Activated naive CD8-positive, alpha-beta T cell treated with anti-CD3 and anti-CD28 coated beads, Interleukin-2, amount 10 ng/mL, durations not matched to agents 7 days and 5 days (primary cell): ENCODE data around the gene CPA5. TPM values are rescaled to one million over a fixed set of nuclear protein-coding genes. Genes with fewer than 3 reads are reported as not detected.

ENCODE experiments used
- ATAC-seq: fragments of 150-1000 bp; cut with Tn5 transposase; one replicate; pipeline ENCODE4 v1.10.0; 2021; ENCODE audit warnings: low read depth, moderate library complexity
- POLR2A ChIA-PET: fragments of 350-600 bp; sonication (Branson Sonifier 250); formaldehyde crosslinking; loops from one replicate; lab custom pipeline; 2021; ENCODE audit warnings: antibody characterized with exemption; lab: Charles Lee
- DNase-seq: peaks from one replicate; pipeline ENCODE4 v3.0.0; 2021
- H3K27ac Mint-ChIP-seq: one replicate; pipeline ENCODE4 v1.8.0; 2022; ENCODE audit warnings: mild to moderate bottlenecking, mixed read lengths
- H3K27me3 Mint-ChIP-seq: one replicate; pipeline ENCODE4 v1.8.0; 2022; ENCODE audit warnings: mild to moderate bottlenecking, moderate library complexity, mixed read lengths
- H3K36me3 Mint-ChIP-seq: one replicate; pipeline ENCODE4 v1.8.0; 2021; ENCODE audit warnings: mild to moderate bottlenecking, mixed read lengths
- H3K4me1 Mint-ChIP-seq: one replicate; pipeline ENCODE4 v1.8.0; 2021; ENCODE audit warnings: mixed read lengths
- H3K4me3 Mint-ChIP-seq: one replicate; pipeline ENCODE4 v1.8.0; 2022; ENCODE audit warnings: mild to moderate bottlenecking, moderate library complexity, mixed read lengths
- H3K9me3 Mint-ChIP-seq: one replicate; pipeline ENCODE4 v1.8.0; 2021; ENCODE audit warnings: mixed read lengths
- total RNA-seq, 2 experiments: library from RNA; stranded (reverse); gene quantifications; one replicate each; pipeline ENCODE4 v1.2.3, GENCODE V29; 2021

CPA5 gene
- total RNA-seq, 2 experiments from 2014 or later: 8.7 to 9.4 TPM

- no peaks in the 10 kb centered on the region for H3K36me3 Mint-ChIP-seq
- POLR2A ChIA-PET: no interaction called here
- ATAC-seq (no peak), DNase-seq (no peak)
- H3K27ac Mint-ChIP-seq: no peak overlapping the region
- H3K4me3 Mint-ChIP-seq: no peak overlapping the region
- H3K27me3 Mint-ChIP-seq: no peaks in the 10 kb centered on the region
- no peaks in the 10 kb centered on the region for H3K4me1 Mint-ChIP-seq
- H3K9me3 Mint-ChIP-seq: peaks cover 2% of the 10 kb centered on the region
Observed at GRCh38 chr7:130341882-130342281, 2.7 kb upstream of the CPA5 start.

- Mint-ChIP-seq H3K36me3 (no peaks in the 10 kb centered on the region), H3K9me3 (peaks cover 2% of the 10 kb centered on the region), H3K4me1 (no peaks in the 10 kb centered on the region), H3K27ac (no peak overlapping the region), H3K4me3 (no peak overlapping the region), H3K27me3 (no peaks in the 10 kb centered on the region)
- ATAC-seq: no peak
- POLR2A ChIA-PET: no interaction called here
- DNase-seq: no peak
Observed at GRCh38 chr7:130342701-130343380, 1.8 kb upstream of the CPA5 start.

DNA sequence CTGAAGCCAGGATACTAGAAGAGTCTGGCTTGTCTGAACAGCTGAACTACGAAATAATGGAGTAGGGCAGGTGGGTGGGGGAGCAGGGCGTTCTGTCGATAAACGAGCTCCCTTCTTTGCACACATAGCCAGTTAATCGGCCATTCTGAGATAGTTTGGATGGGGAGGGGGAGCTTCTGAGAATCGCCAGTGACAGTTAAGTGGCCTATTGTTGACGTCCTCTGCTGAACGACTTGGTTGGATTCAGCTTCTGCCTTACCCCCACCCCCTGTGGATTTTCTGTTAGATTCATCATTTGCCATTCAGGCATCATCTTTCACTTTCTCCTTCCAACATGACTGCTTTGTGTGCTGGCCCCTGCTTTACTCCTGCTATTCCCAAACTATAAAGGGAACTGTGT is 520 bp downstream of the CPA5 start:
- Mint-ChIP-seq H3K36me3 (no peaks in the 10 kb centered on the region), H3K4me3 (no peak overlapping the region), H3K27ac (no peak overlapping the region), H3K9me3 (peaks cover 2% of the 10 kb centered on the region), H3K4me1 (peaks cover 2% of the 10 kb centered on the region), H3K27me3 (no peaks in the 10 kb centered on the region)
- DNase-seq (no peak), ATAC-seq (no peak)
- POLR2A ChIA-PET: no interaction called here

DNA sequence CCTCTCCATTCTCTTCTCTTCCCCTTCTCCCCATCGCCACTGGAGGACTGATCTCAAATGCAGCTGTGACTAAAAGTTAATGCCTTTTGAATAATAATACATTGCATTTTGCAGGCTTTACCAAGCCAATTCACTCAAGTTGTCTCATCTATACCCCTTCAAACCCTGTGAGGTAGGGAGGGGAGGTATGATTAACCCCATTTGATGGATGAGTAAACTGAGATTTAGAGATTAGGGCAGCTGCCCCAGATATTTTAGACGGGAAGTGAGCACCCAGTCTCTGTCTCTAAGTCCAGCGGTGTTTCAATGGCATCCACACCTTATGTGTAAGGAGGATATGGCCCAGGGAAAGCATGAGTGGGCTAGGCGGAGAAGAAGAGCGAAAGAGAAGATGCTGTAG is 1.1 kb downstream of the CPA5 start:
- Mint-ChIP-seq H3K4me1 (peaks cover 2% of the 10 kb centered on the region), H3K27ac (no peak overlapping the region), H3K9me3 (peaks cover 2% of the 10 kb centered on the region), H3K36me3 (no peaks in the 10 kb centered on the region), H3K27me3 (no peaks in the 10 kb centered on the region), H3K4me3 (no peak overlapping the region)
- ATAC-seq (no peak), DNase-seq (no peak)
- POLR2A ChIA-PET: no interaction called here

DNA sequence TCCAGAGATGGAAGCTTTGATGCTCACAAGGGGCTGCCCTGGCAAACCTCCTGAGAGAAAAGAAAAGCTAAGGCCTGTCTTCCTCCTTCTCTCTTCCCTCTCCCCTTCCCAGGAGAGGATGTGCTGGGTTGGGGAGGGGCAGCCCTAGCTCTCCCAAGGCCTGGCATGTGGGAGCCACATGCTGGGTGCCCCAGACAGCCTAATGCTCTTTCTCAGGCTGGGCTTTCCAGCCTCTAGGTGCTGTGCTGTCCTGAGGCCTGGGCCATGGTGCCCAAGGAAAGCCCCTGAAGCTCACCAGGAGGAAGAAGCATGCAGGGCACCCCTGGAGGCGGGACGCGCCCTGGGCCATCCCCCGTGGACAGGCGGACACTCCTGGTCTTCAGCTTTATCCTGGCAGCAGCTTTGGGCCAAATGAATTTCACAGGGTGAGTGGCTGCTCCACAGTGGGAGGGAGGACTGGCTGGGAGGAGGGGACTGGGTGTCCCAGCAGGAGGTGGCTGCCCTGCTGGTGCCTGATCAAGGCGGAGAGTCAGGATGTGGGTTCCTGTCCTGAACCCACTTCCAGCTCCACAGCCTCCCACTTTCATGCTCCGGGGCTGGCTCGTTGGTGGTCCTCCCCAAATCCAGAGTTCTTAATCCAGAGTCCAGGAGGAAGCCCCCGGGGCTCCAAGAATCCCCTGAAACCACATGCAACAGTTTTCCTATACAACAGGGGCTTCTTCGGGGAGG is 1.7 kb downstream of the CPA5 start:
- Mint-ChIP-seq H3K4me1 (peaks cover 3% of the 10 kb centered on the region), H3K36me3 (no peaks in the 10 kb centered on the region), H3K27ac (no peak overlapping the region), H3K27me3 (no peaks in the 10 kb centered on the region), H3K4me3 (no peak overlapping the region), H3K9me3 (peaks cover 2% of the 10 kb centered on the region)
- no peak for DNase-seq
- POLR2A ChIA-PET: no interaction called here
- ATAC-seq: no peak

DNA sequence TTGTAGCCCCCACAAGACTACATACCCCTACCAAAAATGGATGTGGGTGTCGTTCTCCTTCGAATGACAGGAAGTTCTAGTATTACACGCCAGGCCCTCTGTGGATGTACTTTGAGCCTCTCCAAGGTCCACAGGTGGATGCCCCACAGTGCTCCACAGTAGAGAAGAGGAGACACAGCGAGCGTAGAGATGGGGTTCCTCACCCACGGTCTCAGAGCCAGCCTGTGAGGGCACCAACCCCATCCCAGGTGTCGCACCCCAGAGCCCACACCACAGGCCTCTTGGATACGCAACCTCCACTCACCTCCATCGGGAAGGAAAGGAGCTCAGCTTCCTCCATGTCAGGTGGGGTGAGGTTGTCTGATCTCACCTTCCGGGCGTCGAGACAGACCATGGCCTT is 2.3 kb downstream of the CPA5 start:
- peaks cover 2% of the 10 kb centered on the region for H3K9me3 Mint-ChIP-seq
- no peak for ATAC-seq
- no peaks in the 10 kb centered on the region for H3K27me3 Mint-ChIP-seq
- peaks cover 6% of the 10 kb centered on the region for H3K4me1 Mint-ChIP-seq
- no peak for DNase-seq
- H3K4me3 Mint-ChIP-seq: no peak overlapping the region
- no peaks in the 10 kb centered on the region for H3K36me3 Mint-ChIP-seq
- POLR2A ChIA-PET: no interaction called here
- no peak overlapping the region for H3K27ac Mint-ChIP-seq

DNA sequence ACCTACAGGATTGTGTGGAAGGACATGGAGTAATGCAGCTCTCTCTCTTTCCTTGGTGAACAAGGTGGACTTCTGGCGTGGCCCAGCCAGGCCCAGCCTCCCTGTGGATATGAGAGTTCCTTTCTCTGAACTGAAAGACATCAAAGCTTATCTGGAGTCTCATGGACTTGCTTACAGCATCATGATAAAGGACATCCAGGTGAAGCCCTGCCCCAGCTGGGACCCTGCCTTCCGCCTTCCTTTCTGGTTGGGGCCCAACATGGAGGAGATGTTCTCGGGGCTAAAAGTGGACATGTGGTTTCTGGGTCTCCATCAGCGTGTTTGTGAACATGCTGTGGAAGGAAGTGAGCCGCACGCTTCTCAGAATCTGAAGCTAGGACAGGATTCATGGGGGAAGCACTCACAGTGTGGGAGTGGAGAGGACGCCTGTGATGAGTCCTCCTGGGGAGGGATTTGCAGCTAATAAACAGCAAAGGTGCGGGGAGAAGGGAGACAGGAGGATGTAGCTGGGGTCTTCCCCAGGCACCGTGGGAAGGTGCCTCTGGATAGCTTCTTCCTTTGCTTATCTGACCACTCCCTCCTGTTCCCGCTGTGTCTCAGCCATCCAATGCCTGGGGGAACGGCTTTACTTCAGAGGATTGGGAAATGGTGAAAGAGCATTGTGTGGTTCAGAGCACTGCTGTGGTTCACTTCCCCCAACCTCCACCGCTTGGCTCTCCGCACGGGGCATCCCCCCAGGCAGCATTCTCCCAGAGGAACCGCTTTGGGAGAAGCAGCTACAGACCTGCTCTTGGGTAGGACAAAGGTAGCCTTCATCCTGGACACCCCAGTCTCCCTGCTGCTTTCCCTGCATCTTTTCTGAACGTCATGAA is 5.5 kb downstream of the CPA5 start:
- peaks cover 6% of the 10 kb centered on the region for H3K4me1 Mint-ChIP-seq
- no peak overlapping the region for H3K27ac Mint-ChIP-seq
- H3K9me3 Mint-ChIP-seq: no peaks in the 10 kb centered on the region
- no peaks in the 10 kb centered on the region for H3K36me3 Mint-ChIP-seq
- ATAC-seq (no peak), DNase-seq (no peak)
- POLR2A ChIA-PET: interaction anchor here (0.5 kb wide), 1 partner anchor 41 kb away, joined by 4 read pairs; no protein-coding TSS in a partner anchor
- H3K27me3 Mint-ChIP-seq: no peaks in the 10 kb centered on the region
- H3K4me3 Mint-ChIP-seq: no peak overlapping the region

DNA sequence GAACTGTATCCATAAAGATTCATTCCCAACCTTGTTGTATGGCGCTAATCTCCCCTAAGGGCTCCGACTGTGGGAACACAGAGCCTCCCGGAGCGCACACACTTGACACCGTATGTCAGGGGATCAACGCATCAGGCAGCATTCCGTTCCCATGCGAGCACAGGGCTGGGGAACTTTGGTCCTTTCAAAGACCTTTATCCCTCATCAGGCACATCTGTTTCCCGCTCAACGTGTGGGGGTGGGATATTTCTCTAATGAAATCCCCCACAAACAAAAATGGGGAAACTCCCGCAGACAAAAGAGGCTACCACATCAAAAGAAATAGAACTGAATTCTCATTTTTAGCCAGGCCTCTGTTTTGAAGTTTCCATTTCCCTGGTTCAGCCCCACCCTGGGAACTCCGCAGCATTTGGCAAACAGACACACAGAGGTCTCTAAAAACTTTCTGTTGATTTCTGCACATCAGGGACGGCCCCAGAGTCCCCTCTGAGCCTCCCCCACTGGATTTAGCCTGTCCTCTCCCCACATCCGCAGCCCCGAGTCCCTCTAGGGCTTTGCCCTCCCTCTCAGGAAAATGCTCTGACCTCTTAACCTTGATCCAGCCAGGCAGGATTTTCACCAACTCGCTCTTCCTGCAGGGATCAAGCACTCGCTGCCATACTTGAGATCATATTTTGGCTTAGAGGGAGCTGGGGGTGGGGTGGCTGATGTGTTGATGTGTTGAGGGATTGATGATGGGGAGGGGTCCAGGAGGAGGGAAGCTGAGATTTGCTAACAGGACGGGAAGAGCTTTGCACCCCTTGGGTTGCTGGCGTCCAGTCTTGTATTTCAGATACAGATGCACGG is 6.6 kb downstream of the CPA5 start:
- no peak for ATAC-seq
- Mint-ChIP-seq H3K4me1 (peaks cover 6% of the 10 kb centered on the region), H3K9me3 (no peaks in the 10 kb centered on the region), H3K27me3 (no peaks in the 10 kb centered on the region), H3K4me3 (no peak overlapping the region), H3K36me3 (no peaks in the 10 kb centered on the region), H3K27ac (peak overlapping the region; percentile 36)
- no peak for DNase-seq
- POLR2A ChIA-PET: no interaction called here

- no peak overlapping the region for H3K4me3 Mint-ChIP-seq
- DNase-seq: no peak
- ATAC-seq: no peak
- no peaks in the 10 kb centered on the region for H3K36me3 Mint-ChIP-seq
- no peak overlapping the region for H3K27ac Mint-ChIP-seq
- no peaks in the 10 kb centered on the region for H3K27me3 Mint-ChIP-seq
- no peaks in the 10 kb centered on the region for H3K9me3 Mint-ChIP-seq
- POLR2A ChIA-PET: no interaction called here
- peaks cover 6% of the 10 kb centered on the region for H3K4me1 Mint-ChIP-seq
Observed at GRCh38 chr7:130351791-130352090, 7.1 kb downstream of the CPA5 start.

DNA sequence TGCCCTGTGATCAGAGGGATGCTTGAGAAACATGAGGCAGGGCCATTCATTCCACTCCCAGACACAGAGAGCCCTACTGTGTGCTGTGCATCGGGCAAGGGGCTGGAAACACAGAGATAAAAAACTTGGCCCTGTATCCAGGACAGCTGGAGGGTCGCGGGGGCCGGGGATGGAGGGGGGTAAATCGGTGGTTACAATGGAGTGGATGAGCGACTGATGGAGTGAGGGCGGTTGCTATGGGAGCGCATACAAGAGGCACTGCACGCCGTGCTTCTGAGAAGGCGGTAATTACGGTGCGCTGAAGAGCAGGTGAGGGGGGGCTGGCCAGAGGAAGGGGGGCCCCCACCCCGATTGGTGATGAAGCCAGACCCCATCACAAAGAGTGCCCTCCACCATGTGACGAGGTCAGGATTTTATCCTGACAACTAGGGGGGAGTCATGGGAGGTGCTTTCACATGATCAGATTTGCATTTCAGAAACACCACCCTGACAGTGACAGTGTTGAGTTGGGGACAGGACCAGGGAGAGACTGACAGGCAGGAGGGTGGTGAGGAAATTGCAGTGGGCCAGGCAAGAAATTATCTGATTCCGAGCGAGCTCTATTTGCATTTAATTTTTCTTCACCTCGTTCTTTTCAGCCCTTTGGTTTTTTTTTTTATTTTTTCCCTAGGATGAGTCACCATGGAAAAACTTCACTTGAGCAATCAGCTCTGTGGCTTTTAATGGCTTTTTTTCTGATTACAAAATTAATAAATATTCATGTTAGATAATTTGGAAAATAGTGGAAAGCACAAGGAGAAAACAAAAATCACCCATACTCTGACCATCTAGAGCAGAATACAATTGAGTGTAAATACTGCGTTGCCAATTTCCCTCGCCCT is 7.8 kb downstream of the CPA5 start:
- ATAC-seq (no peak), DNase-seq (no peak)
- POLR2A ChIA-PET: no interaction called here
- Mint-ChIP-seq H3K27me3 (no peaks in the 10 kb centered on the region), H3K27ac (no peak overlapping the region), H3K9me3 (no peaks in the 10 kb centered on the region), H3K4me3 (no peak overlapping the region), H3K4me1 (peaks cover 6% of the 10 kb centered on the region), H3K36me3 (no peaks in the 10 kb centered on the region)

DNA sequence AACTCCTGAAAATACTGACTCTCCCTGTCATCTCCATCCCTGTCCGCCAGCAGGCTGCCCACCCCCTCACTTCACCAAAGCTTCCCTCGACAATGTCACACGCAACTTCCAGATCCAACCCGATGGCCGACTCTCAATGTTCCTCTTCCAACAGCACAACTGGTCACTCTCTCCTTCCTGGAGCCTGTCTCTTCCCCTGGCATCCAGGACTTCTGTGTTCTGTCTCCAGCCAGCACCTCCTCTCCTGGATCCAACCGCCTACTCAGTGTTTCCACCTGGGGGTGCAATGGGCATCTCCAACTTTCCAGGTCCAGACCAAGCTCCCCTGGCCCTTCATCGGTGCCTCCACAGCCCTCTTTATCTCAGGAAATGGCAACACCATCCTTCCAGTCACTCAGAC is 8.6 kb downstream of the CPA5 start:
- POLR2A ChIA-PET: no interaction called here
- Mint-ChIP-seq H3K4me3 (no peak overlapping the region), H3K4me1 (peaks cover 6% of the 10 kb centered on the region), H3K36me3 (no peaks in the 10 kb centered on the region), H3K9me3 (peaks cover under 1% of the 10 kb centered on the region), H3K27me3 (no peaks in the 10 kb centered on the region), H3K27ac (no peak overlapping the region)
- no peak for DNase-seq
- ATAC-seq: no peak

DNA sequence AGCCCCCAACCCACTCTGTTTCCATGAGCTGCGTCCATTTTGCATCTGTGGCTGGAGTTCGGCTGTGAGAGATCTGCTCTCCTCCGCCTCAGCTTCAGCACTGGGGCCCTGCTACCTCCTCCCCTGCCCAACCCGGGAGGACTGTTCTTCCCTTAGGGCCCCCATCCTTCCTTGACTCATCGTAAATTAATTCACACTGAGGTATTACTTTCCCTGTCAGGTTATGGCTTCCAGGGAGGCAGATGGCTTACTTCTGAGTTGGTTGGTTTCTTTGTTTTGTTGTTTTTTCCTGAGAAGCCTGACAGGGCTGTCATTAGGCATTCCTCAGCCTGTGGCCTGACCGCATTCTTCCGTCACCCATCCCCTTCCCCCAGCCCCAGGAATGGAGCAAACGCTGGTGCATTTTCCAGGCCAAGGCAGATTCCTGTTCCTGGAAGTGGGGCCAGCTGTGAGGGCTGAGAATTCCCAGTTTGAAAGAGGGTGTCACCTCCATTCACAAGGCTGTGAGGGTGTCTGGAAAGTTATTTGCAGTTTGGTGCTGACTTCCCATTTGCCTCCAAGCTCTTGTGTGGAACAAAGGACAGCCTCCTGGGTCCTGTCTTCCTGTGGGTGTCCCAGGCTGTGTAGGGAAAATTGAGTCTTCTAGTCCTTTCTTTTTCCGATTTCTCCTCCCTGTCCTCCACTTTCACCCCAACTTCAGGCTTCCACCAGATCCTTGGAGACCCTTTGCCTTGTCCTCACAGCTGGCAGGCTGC is 11.7 kb downstream of the CPA5 start:
- no peak overlapping the region for H3K27ac Mint-ChIP-seq
- POLR2A ChIA-PET: no interaction called here
- no peaks in the 10 kb centered on the region for H3K27me3 Mint-ChIP-seq
- no peak overlapping the region for H3K4me3 Mint-ChIP-seq
- H3K4me1 Mint-ChIP-seq: peaks cover 3% of the 10 kb centered on the region
- peaks cover 3% of the 10 kb centered on the region for H3K36me3 Mint-ChIP-seq
- H3K9me3 Mint-ChIP-seq: peaks cover 18% of the 10 kb centered on the region
- DNase-seq (no peak), ATAC-seq (no peak)
